Hematopoietic multipotent progenitor cell treated with erythropoietin and hydrocortisone succinate and interleukin-3 and kit ligand, for 6 days (in vitro differentiated cells): ENCODE data around the gene SMYD3.
"Not testable (repeated sequence)": the region's sequence is repeated elsewhere in the genome, so short reads cannot be mapped to it uniquely, and the experiment has no call there.

ENCODE experiments used
- DNase-seq: peaks from one replicate; pipeline ENCODE4 v3.0.0-alpha.2; 2015

SMYD3 gene

GRCh38 chr1:246343937-246344336, 163.1 kb downstream of the SMYD3 start:
- DNase-seq, result no peak

GRCh38 chr1:246343251-246343650, 163.8 kb downstream of the SMYD3 start:
- no peak for DNase-seq

- DNase-seq, result no peak
Observed at GRCh38 chr1:246338546-246338945, 168.5 kb downstream of the SMYD3 start.

GRCh38 chr1:246338098-246338497, 169.0 kb downstream of the SMYD3 start:
- peak; percentile 73 for DNase-seq

- DNase-seq, result no peak
Observed at GRCh38 chr1:246335151-246335550, 171.9 kb downstream of the SMYD3 start.

GRCh38 chr1:246333855-246334254, 173.2 kb downstream of the SMYD3 start:
- DNase-seq, result no peak

- DNase-seq, result peak; percentile 74
Observed at GRCh38 chr1:246332078-246332477, 175.0 kb downstream of the SMYD3 start.

GRCh38 chr1:246329900-246330299, 177.2 kb downstream of the SMYD3 start:
- no peak for DNase-seq

- DNase-seq, result not testable (repeated sequence)
Observed at GRCh38 chr1:246329292-246329691, 177.8 kb downstream of the SMYD3 start.

GRCh38 chr1:246324711-246325110, 182.4 kb downstream of the SMYD3 start:
- DNase-seq, result no peak

- DNase-seq, result not testable (repeated sequence)
Observed at GRCh38 chr1:246324033-246324432, 183.0 kb downstream of the SMYD3 start.

- DNase-seq, result peak; percentile 55
Observed at GRCh38 chr1:246320286-246320685, 186.8 kb downstream of the SMYD3 start.

- DNase-seq, result no peak
Observed at GRCh38 chr1:246319083-246319714, 187.9 kb downstream of the SMYD3 start.

- no peak for DNase-seq
Observed at GRCh38 chr1:246318622-246319021, 188.5 kb downstream of the SMYD3 start.

- DNase-seq, result no peak
Observed at GRCh38 chr1:246318036-246318359, 189.1 kb downstream of the SMYD3 start.

- DNase-seq, result no peak
Observed at GRCh38 chr1:246317332-246318035, 189.6 kb downstream of the SMYD3 start.

- DNase-seq, result no peak
Observed at GRCh38 chr1:246311461-246311860, 195.6 kb downstream of the SMYD3 start.

GRCh38 chr1:246309247-246309884, 197.7 kb downstream of the SMYD3 start:
- DNase-seq, result peak; percentile 39

- no peak for DNase-seq
Observed at GRCh38 chr1:246308533-246309075, 198.5 kb downstream of the SMYD3 start.

GRCh38 chr1:246306415-246307037, 200.6 kb downstream of the SMYD3 start:
- peak; percentile 73 for DNase-seq

GRCh38 chr1:246304484-246305259, 202.4 kb downstream of the SMYD3 start:
- no peak for DNase-seq

GRCh38 chr1:246302711-246303317, 204.3 kb downstream of the SMYD3 start:
- DNase-seq, result no peak
